Measurements from ENCODE around the gene SLC9A4.
A peak's percentile ranks its signal among the peaks of the same experiment; 100 is the strongest.

SLC9A4 gene, protein sequence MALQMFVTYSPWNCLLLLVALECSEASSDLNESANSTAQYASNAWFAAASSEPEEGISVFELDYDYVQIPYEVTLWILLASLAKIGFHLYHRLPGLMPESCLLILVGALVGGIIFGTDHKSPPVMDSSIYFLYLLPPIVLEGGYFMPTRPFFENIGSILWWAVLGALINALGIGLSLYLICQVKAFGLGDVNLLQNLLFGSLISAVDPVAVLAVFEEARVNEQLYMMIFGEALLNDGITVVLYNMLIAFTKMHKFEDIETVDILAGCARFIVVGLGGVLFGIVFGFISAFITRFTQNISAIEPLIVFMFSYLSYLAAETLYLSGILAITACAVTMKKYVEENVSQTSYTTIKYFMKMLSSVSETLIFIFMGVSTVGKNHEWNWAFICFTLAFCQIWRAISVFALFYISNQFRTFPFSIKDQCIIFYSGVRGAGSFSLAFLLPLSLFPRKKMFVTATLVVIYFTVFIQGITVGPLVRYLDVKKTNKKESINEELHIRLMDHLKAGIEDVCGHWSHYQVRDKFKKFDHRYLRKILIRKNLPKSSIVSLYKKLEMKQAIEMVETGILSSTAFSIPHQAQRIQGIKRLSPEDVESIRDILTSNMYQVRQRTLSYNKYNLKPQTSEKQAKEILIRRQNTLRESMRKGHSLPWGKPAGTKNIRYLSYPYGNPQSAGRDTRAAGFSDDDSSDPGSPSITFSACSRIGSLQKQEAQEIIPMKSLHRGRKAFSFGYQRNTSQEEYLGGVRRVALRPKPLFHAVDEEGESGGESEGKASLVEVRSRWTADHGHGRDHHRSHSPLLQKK

DNA sequence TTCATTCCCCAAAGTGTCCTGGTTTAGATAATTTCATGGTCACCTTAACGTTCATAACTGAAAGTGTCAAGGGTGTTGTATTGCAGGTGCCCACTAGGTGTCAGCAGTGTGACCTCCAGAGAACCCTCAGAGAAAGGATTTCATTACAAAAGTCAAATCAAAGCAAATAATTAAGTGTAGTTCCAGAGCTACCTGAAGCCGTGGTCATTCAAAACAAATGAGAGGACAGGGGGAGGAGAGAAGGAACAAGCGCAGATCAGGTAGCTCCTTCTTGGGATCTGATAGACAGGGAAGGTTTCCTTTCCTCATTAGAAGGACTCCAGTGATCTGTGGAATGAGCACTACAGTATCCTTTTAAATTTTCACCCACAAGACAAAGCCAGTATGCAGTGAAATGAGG is at the start of gene SLC9A4:
SLC9A4 (plus strand) TSS at position 207 of the 400 bp plus-strand sequence. CDS start 534 bp downstream, outside the sequence.
- DNase-seq (ENCODE audit: low spot score) = peak; percentile 51

DNA sequence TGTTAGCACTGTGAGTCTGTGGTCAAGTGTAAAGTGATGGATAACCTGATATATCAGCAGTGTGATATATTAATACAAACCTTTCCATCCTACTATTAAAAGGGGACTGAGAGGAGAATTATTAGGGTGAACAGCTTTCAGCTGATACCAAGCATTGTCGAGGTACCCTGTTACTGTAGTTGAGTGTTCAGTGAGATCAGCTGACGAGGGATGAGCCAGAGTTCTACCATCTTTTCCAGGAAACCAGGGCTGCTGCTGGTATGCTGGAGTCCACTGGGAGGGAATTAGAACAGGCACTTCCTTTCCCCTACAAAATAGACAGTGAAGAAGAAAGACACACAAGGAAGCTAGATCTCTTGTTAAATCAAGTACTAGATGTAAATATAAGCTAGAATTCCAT is 49.7 kb upstream of the SLC9A4 start:
- DNase-seq (ENCODE audit: low spot score) = no peak

- DNase-seq (ENCODE audit: low spot score) = no peak
These were observed 48.3 kb upstream of the SLC9A4 start for GRCh38 chr2:102424754-102425153.

GRCh38 chr2:102425441-102426132 is 47.4 kb upstream of the SLC9A4 start:
- DNase-seq (ENCODE audit: low spot score) = no peak

GRCh38 chr2:102427249-102427648 is 45.8 kb upstream of the SLC9A4 start:
- DNase-seq (ENCODE audit: low spot score) = no peak

DNA sequence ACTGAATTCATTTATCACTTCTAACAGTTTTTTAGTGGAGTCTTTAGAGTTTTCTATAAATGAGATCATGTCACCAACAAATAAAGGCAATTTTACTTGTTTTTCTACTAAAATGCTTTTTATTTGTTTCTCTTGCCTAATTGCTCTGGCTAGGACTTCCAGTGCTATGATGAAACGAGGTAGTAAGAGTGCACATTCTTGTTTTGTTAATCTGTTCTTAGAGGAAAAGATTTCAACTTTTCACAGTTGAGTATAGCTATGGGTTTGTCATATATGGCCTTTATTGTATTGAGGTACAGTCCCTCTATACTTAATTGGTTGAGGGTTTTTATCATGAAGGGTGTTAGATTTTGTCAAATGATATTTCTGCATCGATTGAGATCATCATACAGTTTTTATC is 44.5 kb upstream of the SLC9A4 start:
- DNase-seq (ENCODE audit: low spot score) = no peak

- no peak for DNase-seq (ENCODE audit: low spot score)
These were observed 40.6 kb upstream of the SLC9A4 start for GRCh38 chr2:102432386-102432785.

GRCh38 chr2:102433973-102434654 is 38.9 kb upstream of the SLC9A4 start:
- no peak for DNase-seq (ENCODE audit: low spot score)

DNA sequence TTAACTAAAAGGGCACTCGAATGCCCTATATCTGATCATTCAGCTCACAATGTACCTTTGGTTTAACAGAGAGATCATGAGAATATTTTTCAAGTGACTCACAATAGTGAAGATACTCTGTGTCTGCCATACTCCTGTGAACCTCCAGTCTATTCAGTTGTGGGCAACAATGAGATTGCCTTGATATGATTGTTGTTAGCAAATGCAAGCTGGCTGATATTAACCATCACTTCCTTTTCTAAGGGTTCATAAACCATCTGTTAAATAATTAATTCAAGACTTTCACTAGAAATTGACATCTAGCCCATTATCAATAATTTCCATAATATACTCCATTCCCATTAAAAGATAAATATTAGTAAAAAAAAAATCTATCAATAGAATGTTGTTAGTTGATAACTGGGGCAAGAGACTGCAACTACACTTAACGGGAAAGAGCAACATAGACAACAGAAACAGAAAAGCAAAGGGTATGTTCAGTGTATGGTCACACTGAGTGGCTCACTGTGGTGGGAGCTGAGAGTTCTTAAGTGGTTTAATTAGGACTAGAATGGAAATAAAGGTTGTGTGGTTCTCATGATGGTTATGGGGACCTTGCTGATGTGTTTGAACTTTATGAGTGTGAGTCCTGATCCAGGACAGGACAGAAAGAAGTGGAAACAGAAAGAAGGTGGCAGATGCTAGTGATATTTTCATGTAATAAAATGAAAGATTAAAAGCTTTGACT is 38.2 kb upstream of the SLC9A4 start:
- DNase-seq (ENCODE audit: low spot score) = no peak

DNA sequence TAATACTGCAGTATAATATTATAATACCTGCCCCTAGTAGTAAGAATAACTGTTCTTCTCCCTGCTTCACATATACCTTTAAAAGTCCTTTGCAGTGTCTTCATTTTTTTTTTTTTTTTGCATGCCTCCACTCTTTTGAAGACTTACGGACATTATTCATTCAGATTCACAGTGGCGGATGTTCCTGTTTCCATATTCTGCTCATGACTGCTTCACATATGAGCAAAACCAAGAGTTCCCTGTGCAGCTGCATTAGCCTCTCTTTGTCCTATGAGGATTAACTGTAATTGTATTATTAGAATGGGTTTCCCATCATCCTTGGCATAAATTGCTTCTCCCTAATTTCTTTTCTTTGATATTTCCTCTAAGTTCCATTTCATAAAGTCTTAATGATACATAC is 37.3 kb upstream of the SLC9A4 start:
- no peak for DNase-seq (ENCODE audit: low spot score)

DNA sequence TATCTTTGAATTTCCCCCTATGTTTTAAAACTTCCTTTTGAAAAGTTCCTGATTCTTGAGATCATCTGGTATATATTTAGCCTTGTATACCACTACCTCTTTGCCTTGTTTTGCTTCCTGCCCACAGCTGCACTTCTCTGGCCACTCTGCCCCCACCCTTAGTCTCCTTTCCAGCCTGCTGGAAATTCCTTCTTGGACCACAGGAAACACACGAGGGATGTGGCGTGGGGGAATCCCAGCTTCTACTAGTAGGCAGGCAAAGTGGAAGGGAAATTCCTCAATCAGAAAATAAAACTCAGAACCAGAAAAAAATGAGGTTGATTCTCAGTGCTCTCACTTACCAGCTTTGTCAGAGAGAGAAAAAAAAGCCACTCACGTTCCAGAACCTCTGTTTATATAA is 36.7 kb upstream of the SLC9A4 start:
- DNase-seq (ENCODE audit: low spot score) = no peak

- no peak for DNase-seq (ENCODE audit: low spot score)
These were observed 35.9 kb upstream of the SLC9A4 start for GRCh38 chr2:102437122-102437521.

GRCh38 chr2:102438111-102438510 is 34.9 kb upstream of the SLC9A4 start:
- DNase-seq (ENCODE audit: low spot score) = no peak

GRCh38 chr2:102438578-102438977 is 34.4 kb upstream of the SLC9A4 start:
- DNase-seq (ENCODE audit: low spot score) = no peak

- no peak for DNase-seq (ENCODE audit: low spot score)
These were observed 33.8 kb upstream of the SLC9A4 start for GRCh38 chr2:102439065-102439695.

- peak; percentile 67 for DNase-seq (ENCODE audit: low spot score)
These were observed 29.8 kb upstream of the SLC9A4 start for GRCh38 chr2:102442967-102443828.

GRCh38 chr2:102444233-102444632 is 28.8 kb upstream of the SLC9A4 start:
- DNase-seq (ENCODE audit: low spot score) = no peak

DNA sequence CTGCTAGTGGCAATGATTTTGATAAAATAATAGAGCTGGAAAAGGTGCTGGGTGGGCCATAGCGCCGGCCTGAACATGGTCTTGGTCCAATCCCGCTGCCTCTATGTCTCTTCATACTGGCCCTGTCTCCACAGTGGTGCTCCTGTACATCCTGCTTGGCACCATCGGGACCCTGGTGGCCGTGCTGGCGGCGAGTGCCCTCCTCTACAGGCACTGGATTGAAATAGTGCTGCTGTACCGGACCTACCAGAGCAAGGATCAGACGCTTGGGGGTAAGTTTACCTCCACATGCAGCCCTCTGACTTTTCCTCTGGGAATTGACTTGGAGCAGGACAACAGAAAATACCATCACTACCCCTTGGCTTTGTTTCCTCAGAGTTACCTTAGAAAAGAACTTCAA is 26.1 kb upstream of the SLC9A4 start:
- DNase-seq (ENCODE audit: low spot score) = no peak

DNA sequence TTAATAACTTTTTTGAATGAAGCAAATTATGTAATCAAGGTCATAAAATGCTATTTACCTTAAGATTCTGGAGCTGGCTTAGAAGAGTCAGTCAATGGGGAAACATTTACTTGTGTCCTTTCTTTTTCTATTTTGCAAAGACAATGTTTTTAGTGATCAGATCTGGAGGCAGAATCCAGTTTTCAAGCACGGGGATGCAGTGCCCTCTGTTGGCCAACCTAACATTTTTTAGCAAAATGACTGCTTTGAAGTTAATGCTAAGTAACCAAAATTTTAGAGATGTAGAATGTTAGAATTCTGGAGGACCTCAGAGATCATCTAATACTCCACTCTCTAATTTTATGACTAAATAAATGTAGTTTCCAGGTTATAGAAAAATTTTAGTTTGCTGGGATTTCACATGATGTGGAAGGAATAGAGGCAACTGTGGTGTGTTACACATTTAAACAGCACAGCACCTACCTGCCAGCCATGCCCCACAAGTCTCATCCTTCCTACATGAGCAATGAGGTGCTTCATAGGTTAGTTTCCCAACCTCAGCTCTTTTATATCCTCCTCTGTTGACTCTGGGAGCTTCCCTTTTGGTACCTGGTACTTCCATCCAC is 23.6 kb upstream of the SLC9A4 start:
- DNase-seq (ENCODE audit: low spot score) = peak; percentile 66

- no peak for DNase-seq (ENCODE audit: low spot score)
These were observed 21.1 kb upstream of the SLC9A4 start for GRCh38 chr2:102451968-102452367.

Measured in CD4-positive, alpha-beta T cell treated with Interleukin-15 for 4 hours (primary cell).